GM18505 (cell line): Measurements from ENCODE around the gene EFCAB12.
"Not testable (repeated sequence)": the region's sequence is repeated elsewhere in the genome, so short reads cannot be mapped to it uniquely, and the experiment has no call there.

ENCODE experiments used
- ATAC-seq: cut with Tn5 transposase; IDR thresholded peaks from one replicate; pipeline ENCODE4 v1.9.1; 2021; ENCODE audit not compliant: unreplicated experiment
- POLR2A ChIP-seq: IDR thresholded peaks from 4 replicates; pipeline ENCODE4 v1.6.1; 2011; ENCODE audit warnings: borderline replicate concordance; ENCODE audit not compliant: insufficient read depth, insufficient read length; ENCODE audit errors: extremely low read depth

EFCAB12 gene

GRCh38 chr3:129387487-129387886 lies 40.9 kb downstream of the EFCAB12 start:
- TF ChIP-seq POLR2A, result no peak
- no peak for ATAC-seq

- ATAC-seq, result no peak
- TF ChIP-seq POLR2A, result no peak
These were observed 41.5 kb downstream of the EFCAB12 start for GRCh38 chr3:129386984-129387383.

GRCh38 chr3:129385507-129385906 lies 42.9 kb downstream of the EFCAB12 start:
- not testable (repeated sequence) for ATAC-seq

- ATAC-seq, result no peak
- TF ChIP-seq POLR2A, result no peak
These were observed 43.7 kb downstream of the EFCAB12 start for GRCh38 chr3:129384594-129385323.

GRCh38 chr3:129384103-129384502 lies 44.3 kb downstream of the EFCAB12 start:
- ATAC-seq, result not testable (repeated sequence)

GRCh38 chr3:129383292-129383860 lies 45.1 kb downstream of the EFCAB12 start:
- peak; percentile 70 for ATAC-seq
- TF ChIP-seq POLR2A, result no peak

GRCh38 chr3:129382366-129382765 lies 46.1 kb downstream of the EFCAB12 start:
- ATAC-seq, result no peak

GRCh38 chr3:129379582-129380358 lies 48.7 kb downstream of the EFCAB12 start:
- no peak for TF ChIP-seq POLR2A
- no peak for ATAC-seq

More at GRCh38 chr3:129382366-129382765, 46.1 kb downstream of the EFCAB12 start:
- TF ChIP-seq POLR2A, result no peak

GRCh38 chr3:129378949-129379348 lies 49.5 kb downstream of the EFCAB12 start:
- TF ChIP-seq POLR2A, result no peak
- no peak for ATAC-seq

- no peak for TF ChIP-seq POLR2A
- no peak for ATAC-seq
These were observed 50.8 kb downstream of the EFCAB12 start for GRCh38 chr3:129377615-129378014.

GRCh38 chr3:129375099-129375498 lies 53.3 kb downstream of the EFCAB12 start:
- no peak for TF ChIP-seq POLR2A
- no peak for ATAC-seq

- ATAC-seq, result no peak
- no peak for TF ChIP-seq POLR2A
These were observed 57.2 kb downstream of the EFCAB12 start for GRCh38 chr3:129371041-129371826.

GRCh38 chr3:129370248-129370964 lies 58.0 kb downstream of the EFCAB12 start:
- no peak for TF ChIP-seq POLR2A
- no peak for ATAC-seq
